Upper lobe of left lung (tissue), 4 donors: ENCODE results near the gene ARAP1.

Experiments
- POLR2A ChIP-seq, 4 donors: fragments of 450-650 bp; IDR thresholded peaks; one replicate each; pipeline ENCODE4 v1.5.1; 2016 to 2017; ENCODE audit warnings: antibody characterized with exemption in 4 of 4, mild to moderate bottlenecking in 2 of 4
- POLR2AphosphoS5 ChIP-seq, 2 donors: sonication (generic); formaldehyde crosslinking; IDR thresholded peaks; one replicate each; pipeline ENCODE4 v1.5.1; 2017; ENCODE audit warnings: antibody characterized with exemption in 2 of 2
- TF ChIP-seq, protein P1 (sequence below), 6 experiments: fragments of 450-650 bp in 4 of 6; fragments of 200-600 bp in 2 of 6; sonication (generic) in 2 of 6; IDR thresholded peaks; one replicate each; pipeline ENCODE4 v1.5.1; 2016 to 2019; ENCODE audit warnings: antibody characterized with exemption in 6 of 6

- TF ChIP-seq, protein P1, sequence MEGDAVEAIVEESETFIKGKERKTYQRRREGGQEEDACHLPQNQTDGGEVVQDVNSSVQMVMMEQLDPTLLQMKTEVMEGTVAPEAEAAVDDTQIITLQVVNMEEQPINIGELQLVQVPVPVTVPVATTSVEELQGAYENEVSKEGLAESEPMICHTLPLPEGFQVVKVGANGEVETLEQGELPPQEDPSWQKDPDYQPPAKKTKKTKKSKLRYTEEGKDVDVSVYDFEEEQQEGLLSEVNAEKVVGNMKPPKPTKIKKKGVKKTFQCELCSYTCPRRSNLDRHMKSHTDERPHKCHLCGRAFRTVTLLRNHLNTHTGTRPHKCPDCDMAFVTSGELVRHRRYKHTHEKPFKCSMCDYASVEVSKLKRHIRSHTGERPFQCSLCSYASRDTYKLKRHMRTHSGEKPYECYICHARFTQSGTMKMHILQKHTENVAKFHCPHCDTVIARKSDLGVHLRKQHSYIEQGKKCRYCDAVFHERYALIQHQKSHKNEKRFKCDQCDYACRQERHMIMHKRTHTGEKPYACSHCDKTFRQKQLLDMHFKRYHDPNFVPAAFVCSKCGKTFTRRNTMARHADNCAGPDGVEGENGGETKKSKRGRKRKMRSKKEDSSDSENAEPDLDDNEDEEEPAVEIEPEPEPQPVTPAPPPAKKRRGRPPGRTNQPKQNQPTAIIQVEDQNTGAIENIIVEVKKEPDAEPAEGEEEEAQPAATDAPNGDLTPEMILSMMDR (IDR thresholded peaks at IDR 0.05): no peak
- TF ChIP-seq POLR2AphosphoS5 (IDR thresholded peaks at IDR 0.05) (no peak), POLR2A (IDR thresholded peaks at IDR 0.05) (no peak)
Observed at GRCh38 chr11:72768581-72768980, 16.4 kb upstream of the ARAP1 start.
